Stomach smooth muscle (tissue), 2 donors: Measurements from ENCODE around the gene TMEM200C.
"Not testable (repeated sequence)": the region's sequence is repeated elsewhere in the genome, so short reads cannot be mapped to it uniquely, and the experiment has no call there.

ENCODE experiments used
- H3K27ac ChIP-seq: one replicate; pipeline ENCODE4 v1.7.0; 2013; ENCODE audit warnings: mild to moderate bottlenecking, low read length, inconsistent platforms
- H3K27me3 ChIP-seq, 2 donors: one replicate each; pipeline ENCODE4 v1.7.0; 2013; ENCODE audit warnings: low read length in 2 of 2; ENCODE audit not compliant: insufficient read depth in 2 of 2, control insufficient read depth in 1 of 2
- H3K36me3 ChIP-seq, 2 donors: one replicate each; pipeline ENCODE4 v1.7.0; 2013; ENCODE audit warnings: low read length in 2 of 2; ENCODE audit not compliant: control insufficient read depth in 2 of 2, insufficient read depth in 2 of 2
- H3K4me1 ChIP-seq: one replicate; pipeline ENCODE4 v1.7.0; 2013; ENCODE audit warnings: low read length; ENCODE audit not compliant: control insufficient read depth, insufficient read depth
- H3K4me3 ChIP-seq, 2 donors: one replicate each; pipeline ENCODE4 v1.7.0; 2013; ENCODE audit warnings: low read length in 2 of 2
- H3K9ac ChIP-seq, 2 donors: one replicate each; pipeline ENCODE4 v1.7.0; 2013; ENCODE audit warnings: low read length in 2 of 2, mild to moderate bottlenecking in 1 of 2
- H3K9me3 ChIP-seq, 2 donors: one replicate each; pipeline ENCODE4 v1.7.0; 2013; ENCODE audit warnings: low read length in 2 of 2; ENCODE audit not compliant: control insufficient read depth in 2 of 2
- donor health status: healthy.
- donor health status: Pancreatic carcinoma.

Gene TMEM200C

DNA sequence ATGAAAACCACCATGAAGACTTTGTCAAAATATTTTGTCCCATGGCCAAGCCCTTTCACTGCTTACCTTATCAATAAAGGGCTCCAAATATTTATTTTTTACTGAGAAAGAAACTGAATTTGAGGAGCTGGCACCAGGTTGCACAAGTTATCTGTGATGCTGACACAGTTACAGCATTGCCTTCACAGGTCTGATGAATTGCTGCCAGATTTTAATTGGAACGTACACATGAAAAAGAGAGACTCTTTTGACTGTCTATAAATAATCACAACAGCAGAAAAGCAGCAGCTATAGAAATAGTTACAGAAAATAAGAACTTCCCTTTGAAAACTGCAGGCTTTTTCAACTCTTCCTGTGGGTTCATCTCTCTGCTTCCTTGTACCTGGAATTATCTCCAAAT lies 23.9 kb downstream of the TMEM200C start:
- Histone ChIP-seq H3K9ac (no peak overlapping the region), H3K9me3 (no peaks in the 10 kb centered on the region), H3K4me3 (no peak overlapping the region), H3K27me3 (peaks cover 0 to 4% of the 10 kb centered on the region in 2 donors), H3K4me1 (no peaks in the 10 kb centered on the region), H3K36me3 (no peaks in the 10 kb centered on the region), H3K27ac (no peak overlapping the region)

DNA sequence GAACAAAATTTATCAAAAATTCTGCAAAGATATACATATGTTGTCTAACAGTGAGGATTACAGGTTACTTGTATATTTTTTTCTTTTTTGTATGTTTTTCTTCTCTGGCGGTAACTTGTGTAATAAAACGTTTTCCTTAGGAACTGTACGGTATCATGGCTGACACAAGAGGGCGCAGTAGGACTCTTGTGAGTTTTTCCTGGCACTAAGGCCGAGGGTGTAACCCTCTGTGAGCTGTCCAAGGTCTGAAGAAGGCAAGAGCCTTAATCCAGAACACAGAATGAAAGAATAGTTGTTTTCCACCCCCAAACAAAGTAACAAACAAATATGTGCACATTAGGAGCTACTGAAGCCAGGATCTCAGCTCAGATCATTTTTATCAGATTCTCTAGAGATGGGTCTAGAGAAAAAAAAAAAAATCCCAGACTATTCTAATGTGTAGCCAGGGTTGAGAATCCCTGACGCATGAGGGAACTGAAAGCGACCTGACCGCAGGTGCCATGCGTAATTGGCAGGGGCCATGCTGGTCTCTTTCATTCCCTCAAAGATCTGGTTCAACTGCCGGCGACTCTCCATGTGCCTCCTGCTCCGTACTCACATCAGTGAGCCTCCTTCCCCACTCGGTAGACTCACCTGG lies 27.0 kb downstream of the TMEM200C start:
- Histone ChIP-seq H3K9ac (no peak overlapping the region), H3K4me3 (no peak overlapping the region), H3K27me3 (peaks cover 0 to 2% of the 10 kb centered on the region in 2 donors), H3K36me3 (no peaks in the 10 kb centered on the region), H3K9me3 (no peaks in the 10 kb centered on the region), H3K4me1 (no peaks in the 10 kb centered on the region), H3K27ac (no peak overlapping the region)

DNA sequence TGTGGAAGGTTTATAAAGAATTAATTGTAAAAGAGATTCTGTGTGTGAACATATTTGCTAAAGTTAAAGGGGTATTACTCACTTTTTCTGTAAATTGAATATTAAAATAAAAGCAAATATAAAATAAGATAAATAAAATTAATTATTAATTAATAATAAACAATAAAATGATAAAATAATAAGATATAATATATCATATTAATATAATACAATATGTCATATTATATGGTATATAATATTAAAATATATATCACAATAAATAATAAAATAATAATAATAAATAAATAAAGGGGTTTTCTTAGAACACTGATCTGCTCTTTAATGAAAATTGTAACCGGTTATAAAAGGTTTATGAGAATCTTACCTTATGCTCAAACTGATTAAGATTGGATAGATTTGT lies 29.8 kb downstream of the TMEM200C start:
- Histone ChIP-seq H3K9me3 (no peaks in the 10 kb centered on the region), H3K27me3 (no peaks in the 10 kb centered on the region), H3K27ac (no peak overlapping the region), H3K4me1 (no peaks in the 10 kb centered on the region), H3K4me3 (no peak overlapping the region), H3K36me3 (no peaks in the 10 kb centered on the region), H3K9ac (no peak overlapping the region)

DNA sequence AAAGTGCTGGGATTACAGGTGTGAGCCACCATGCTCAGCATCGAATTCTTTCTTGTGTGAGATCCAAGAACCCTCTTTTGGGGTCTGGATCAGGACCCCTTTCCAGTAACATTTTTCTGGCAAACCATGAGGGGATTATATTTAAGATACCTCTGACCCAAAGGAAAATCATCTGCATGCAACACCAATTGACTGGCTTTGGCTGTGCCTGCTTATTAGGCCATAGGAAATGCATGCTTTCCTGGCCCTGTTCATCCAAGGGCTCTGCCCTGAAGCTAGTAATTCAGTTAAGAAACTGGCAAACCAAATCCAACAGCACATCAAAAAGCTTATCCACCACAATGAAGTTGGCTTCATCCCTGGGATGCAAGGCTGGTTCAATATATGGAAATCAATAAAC lies 33.2 kb downstream of the TMEM200C start:
- H3K4me1 ChIP-seq, H3K9me3 ChIP-seq, H3K36me3 ChIP-seq, H3K4me3 ChIP-seq, H3K27me3 ChIP-seq, H3K9ac ChIP-seq, H3K27ac ChIP-seq: not testable (repeated sequence)

DNA sequence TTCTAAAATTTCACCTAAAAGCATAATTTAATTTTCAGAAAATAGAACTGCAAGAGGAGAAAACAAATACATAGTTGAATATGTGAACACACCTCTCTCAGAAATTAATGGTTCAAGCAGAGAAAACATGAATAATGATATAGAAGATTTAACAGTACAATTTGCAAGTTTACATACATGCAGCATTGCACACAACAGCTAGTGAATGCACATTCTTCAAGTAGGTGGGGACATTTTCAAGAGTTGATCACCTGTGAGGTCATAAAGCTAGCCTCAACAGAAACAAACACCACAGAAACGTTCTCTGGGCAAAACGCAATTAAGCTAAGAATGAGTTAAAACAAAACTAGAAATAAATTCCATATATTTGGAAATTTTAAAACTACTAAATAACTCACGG lies 38.1 kb downstream of the TMEM200C start:
- Histone ChIP-seq H3K4me3 (no peak overlapping the region), H3K4me1 (no peaks in the 10 kb centered on the region), H3K36me3 (no peaks in the 10 kb centered on the region), H3K9ac (no peak overlapping the region), H3K9me3 (no peaks in the 10 kb centered on the region), H3K27ac (no peak overlapping the region), H3K27me3 (no peaks in the 10 kb centered on the region)

DNA sequence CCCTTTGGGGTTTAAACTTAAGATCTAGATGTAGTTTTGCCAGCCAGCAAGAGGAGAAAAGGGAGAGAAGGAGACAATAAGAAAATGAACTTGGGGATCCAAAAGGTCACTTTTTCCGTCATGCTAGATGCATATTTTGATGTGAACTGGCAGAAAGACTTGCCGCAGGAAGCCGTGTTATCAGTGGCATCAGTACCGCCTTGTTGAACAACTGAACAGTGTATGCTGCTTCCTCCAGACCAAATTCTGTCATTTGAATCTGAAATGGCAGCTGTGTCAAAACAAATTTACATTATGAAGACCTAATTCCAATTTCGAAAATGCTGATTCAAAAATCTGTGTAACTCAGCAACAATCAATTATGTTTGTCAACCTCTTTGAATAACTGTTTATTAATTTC lies 42.1 kb downstream of the TMEM200C start:
- Histone ChIP-seq H3K4me1 (no peaks in the 10 kb centered on the region), H3K9me3 (no peaks in the 10 kb centered on the region), H3K27ac (no peak overlapping the region), H3K36me3 (no peaks in the 10 kb centered on the region), H3K9ac (no peak overlapping the region), H3K27me3 (no peaks in the 10 kb centered on the region), H3K4me3 (no peak overlapping the region)

DNA sequence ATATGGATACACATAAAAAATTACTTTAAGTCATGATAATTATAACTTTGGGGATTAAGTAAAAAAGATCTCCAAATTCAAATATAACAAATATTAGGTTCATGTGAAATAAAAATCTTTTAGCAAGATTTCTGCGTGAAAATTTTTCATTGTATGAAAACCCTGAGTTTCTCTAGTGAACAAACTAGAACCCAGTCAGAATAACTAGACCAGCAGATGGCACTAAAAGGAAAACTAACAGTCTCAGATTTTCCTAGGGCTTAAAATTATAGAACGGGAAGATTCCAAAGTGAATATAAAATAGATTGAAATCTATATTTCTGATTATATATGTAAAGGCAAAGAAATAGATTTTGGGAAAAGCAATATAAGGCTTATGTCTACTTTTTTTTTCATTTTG lies 43.3 kb downstream of the TMEM200C start:
- Histone ChIP-seq H3K9me3 (no peaks in the 10 kb centered on the region), H3K9ac (no peak overlapping the region), H3K4me1 (no peaks in the 10 kb centered on the region), H3K27me3 (peaks cover 0 to 2% of the 10 kb centered on the region in 2 donors), H3K36me3 (no peaks in the 10 kb centered on the region), H3K4me3 (no peak overlapping the region), H3K27ac (no peak overlapping the region)

DNA sequence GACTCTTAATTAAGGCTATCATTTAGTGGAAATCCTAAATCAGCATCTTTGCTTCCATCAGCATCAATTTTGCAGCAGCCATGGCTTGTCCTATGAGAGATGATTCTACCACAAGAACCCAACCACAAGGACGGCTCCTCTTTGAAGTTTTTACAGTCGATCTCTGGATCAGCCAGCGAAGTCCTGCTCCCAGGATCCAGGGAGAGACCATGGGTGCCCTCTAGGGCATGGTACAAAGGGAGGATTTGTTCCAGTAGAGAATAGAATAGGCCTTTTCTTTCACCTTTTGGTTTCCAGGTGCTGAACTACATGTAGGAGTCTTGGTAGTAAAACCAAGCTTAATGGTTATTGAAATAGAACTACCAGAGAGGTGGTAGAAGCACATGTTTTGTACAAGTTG lies 52.7 kb downstream of the TMEM200C start:
- H3K4me1 ChIP-seq = no peaks in the 10 kb centered on the region
- no peak overlapping the region for H3K9ac ChIP-seq
- no peaks in the 10 kb centered on the region for H3K36me3 ChIP-seq
- no peak overlapping the region for H3K4me3 ChIP-seq
- peaks cover 0 to 2% of the 10 kb centered on the region in 2 donors for H3K27me3 ChIP-seq
- H3K9me3 ChIP-seq = no peaks in the 10 kb centered on the region
- H3K27ac ChIP-seq = no peak overlapping the region

DNA sequence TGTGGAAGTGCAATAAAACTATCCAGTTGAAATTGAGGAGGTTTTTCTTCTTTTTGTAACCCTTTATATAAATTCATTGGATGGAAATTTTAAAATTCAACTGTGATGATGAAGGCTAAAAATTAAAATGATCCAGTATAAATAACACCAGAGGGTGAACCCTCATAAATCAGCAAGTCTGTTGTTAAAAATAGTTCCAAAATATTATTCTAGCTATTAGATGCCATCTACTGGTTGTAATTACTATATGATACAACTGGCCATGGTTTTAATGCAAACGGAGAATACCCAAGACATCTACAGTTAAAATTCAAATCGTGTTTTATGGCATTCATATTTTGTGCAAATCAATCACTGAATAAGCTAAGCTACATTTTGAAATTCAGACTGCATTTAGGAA lies 53.8 kb downstream of the TMEM200C start:
- Histone ChIP-seq H3K27me3 (no peaks in the 10 kb centered on the region), H3K9ac (no peak overlapping the region), H3K27ac (no peak overlapping the region), H3K36me3 (no peaks in the 10 kb centered on the region), H3K4me3 (no peak overlapping the region), H3K9me3 (no peaks in the 10 kb centered on the region), H3K4me1 (no peaks in the 10 kb centered on the region)

DNA sequence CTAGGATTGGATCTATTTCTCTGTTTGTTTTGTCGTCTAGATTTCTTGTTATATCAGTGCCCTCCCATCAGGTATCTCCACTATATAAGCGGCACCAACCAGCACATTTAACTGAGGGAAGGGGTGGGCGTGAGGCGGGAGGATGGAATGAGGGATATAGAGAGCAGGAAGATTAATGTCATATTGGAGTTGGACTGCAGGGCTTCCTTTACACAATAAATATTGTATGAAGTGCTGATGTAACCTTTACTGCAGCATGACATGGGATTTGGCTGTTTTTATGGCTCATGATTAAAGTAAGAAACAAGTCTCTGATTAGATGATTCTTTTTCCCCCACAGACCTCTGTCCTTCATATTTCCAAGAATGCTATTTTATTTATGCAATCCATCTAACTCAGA lies 54.8 kb downstream of the TMEM200C start:
- no peak overlapping the region for H3K9ac ChIP-seq
- no peak overlapping the region for H3K27ac ChIP-seq
- H3K27me3 ChIP-seq = no peaks in the 10 kb centered on the region
- no peaks in the 10 kb centered on the region for H3K36me3 ChIP-seq
- no peak overlapping the region for H3K4me3 ChIP-seq
- H3K9me3 ChIP-seq = no peaks in the 10 kb centered on the region
- H3K4me1 ChIP-seq = no peaks in the 10 kb centered on the region

DNA sequence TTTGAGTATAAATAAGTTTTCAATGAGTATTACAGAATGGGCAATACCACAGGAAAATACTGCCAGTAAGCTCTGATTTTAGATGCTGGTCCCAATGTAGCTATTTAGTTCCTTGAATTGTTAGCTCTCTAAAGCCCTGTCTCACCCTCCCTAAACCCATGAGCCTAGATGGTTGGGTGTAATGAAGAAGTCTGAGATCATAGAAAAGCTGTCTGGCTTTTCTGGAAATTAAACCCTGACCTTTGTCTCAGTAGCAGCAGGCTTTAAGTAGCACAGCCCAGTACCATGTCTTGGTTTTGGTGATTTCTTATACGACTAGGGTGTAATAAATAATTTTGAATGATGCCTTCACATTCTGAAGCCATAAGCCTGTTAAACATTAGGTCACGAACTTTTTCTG lies 55.3 kb downstream of the TMEM200C start:
- H3K9ac ChIP-seq = no peak overlapping the region
- no peaks in the 10 kb centered on the region for H3K27me3 ChIP-seq
- H3K4me1 ChIP-seq = no peaks in the 10 kb centered on the region
- no peak overlapping the region for H3K27ac ChIP-seq
- no peaks in the 10 kb centered on the region for H3K9me3 ChIP-seq
- H3K4me3 ChIP-seq = no peak overlapping the region
- H3K36me3 ChIP-seq = no peaks in the 10 kb centered on the region
